Right cardiac atrium (tissue), 5 donors: ENCODE data around the gene SCAF11. TPM values are rescaled to one million over a fixed set of nuclear protein-coding genes. Genes with fewer than 3 reads are reported as not detected.

Experiments used
- ATAC-seq, 2 donors: fragments of 200-7000 bp; cut with Tn5 transposase; one replicate each; pipeline versions ENCODE4 v1.8.0 to v1.9.1; 2020; ENCODE audit warnings: moderate library complexity in 2 of 2, mild to moderate bottlenecking in 1 of 2
- DNase-seq, 3 donors: peaks; one replicate each; pipeline ENCODE4 v3.0.0-alpha.2; 2020
- H3K27ac ChIP-seq: one replicate; pipeline ENCODE4 v1.5.1; 2013; ENCODE audit warnings: mild to moderate bottlenecking, low read length, control low read depth, moderate library complexity
- H3K27me3 ChIP-seq: one replicate; pipeline ENCODE4 v1.6.1; 2013; ENCODE audit not compliant: control insufficient read depth, insufficient read depth
- H3K4me1 ChIP-seq: one replicate; pipeline ENCODE4 v1.6.1; 2013; ENCODE audit warnings: low read length; ENCODE audit not compliant: control insufficient read depth, insufficient read depth
- H3K4me3 ChIP-seq: one replicate; pipeline ENCODE4 v1.5.1; 2013; ENCODE audit warnings: low read length, control low read depth
- H3K9me3 ChIP-seq: one replicate; pipeline ENCODE4 v1.6.1; 2013; ENCODE audit warnings: low read length; ENCODE audit not compliant: control insufficient read depth
- WGBS: extraction: QIAGEN DNeasy Blood & Tissue Kit; methylation state at CpG from one replicate; pipeline ENCODE4 v1.1.7; 2013; 5-methylcytosine and 5-hydroxymethylcytosine counted together
- intact Hi-C, 4 donors: fragments of 100-400 bp; cut with DNase I; formaldehyde crosslinking; loops; one replicate each; pipeline versions ENCODE4 v1.11.0 to v1.14.0; 2022 to 2023
- polyA plus RNA-seq: library from polyadenylated mRNA; stranded (reverse); fragments of 200-250 nt; gene quantifications from one replicate; pipeline ENCODE4 v1.2.3, GENCODE V29; 2013
- total RNA-seq, 4 donors: library from RNA; stranded (reverse); fragmentation: NEBNext Ultra II Directional; extraction: Animal tissue kit (Norgen Biotek cat#: 25700); gene quantifications; one replicate each; pipeline ENCODE4 v1.2.1, GENCODE V29; 2021
- donor health status: healthy with polysubstance abuse.
- donor health status: DM: no; HTN: yes; CAD: no.
- donor health status: DM: no; HTN: no; CAD: no.
- donor health status: DM: no; HTN: yes; CAD: no; lungs with severe emphysema.
- donor health status: DM: yes; HTN: yes; CAD: no.

The SCAF11 gene
- total and polyA plus RNA-seq, 5 donors = 23.5 to 93.7 (median 82.3) TPM

DNA sequence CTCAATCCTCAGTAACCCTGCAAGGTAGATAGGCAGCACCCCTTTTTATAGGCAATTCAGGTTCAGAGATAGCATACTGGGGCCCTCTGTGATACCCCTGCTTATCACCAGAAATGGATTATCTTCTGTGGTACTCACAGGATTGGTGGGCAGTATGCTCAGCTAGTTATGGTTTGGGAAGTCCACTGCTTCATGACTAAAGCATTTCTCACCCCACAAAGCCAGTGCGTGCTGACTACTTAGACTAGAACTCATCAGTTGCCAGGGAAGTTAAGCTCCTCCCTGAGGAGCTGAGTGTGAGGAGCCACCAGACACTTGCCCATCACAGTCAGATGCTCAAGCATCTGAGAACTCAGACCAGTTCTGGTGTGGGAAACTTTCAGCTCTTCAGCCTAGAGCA, 76.3 kb downstream of the SCAF11 start:
- Histone ChIP-seq H3K27ac (no peak overlapping the region), H3K27me3 (no peaks in the 10 kb centered on the region), H3K9me3 (no peaks in the 10 kb centered on the region), H3K4me3 (no peak overlapping the region), H3K4me1 (no peaks in the 10 kb centered on the region)
- intact Hi-C loops = no loop called here
- 38% methylated on average over 1 of the region's 1 CpG for WGBS
- DNase-seq = no peak
- peak; percentile 26 to 45 for ATAC-seq

DNA sequence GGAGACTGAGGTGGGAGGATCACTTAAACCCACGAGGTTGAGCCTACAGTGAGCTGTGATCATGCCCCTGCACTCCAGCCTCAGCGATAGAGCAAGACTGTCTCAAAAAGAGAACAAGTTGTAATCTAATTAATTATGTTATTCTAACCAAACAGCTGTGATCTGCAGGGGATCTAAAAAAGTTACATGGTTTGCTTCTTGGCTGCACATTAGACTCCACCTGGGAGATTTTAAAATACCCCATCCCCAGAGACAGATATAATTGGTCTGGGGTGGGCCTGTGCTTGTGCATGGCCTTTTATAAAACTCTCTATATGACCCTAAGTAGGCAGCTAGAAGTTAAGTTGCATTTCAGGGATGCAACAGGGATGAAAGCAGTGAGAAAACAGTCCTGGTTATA, 76.7 kb downstream of the SCAF11 start:
- DNase-seq = no peak
- intact Hi-C loops = no loop called here
- Histone ChIP-seq H3K27me3 (no peaks in the 10 kb centered on the region), H3K27ac (no peak overlapping the region), H3K9me3 (no peaks in the 10 kb centered on the region), H3K4me1 (no peaks in the 10 kb centered on the region), H3K4me3 (no peak overlapping the region)
- no peak for ATAC-seq
- 65% methylated on average over 2 of the region's 2 CpGs for WGBS

GRCh38 chr12:45912774-45913173, 77.6 kb downstream of the SCAF11 start:
- H3K9me3 ChIP-seq = no peaks in the 10 kb centered on the region
- H3K27ac ChIP-seq = no peak overlapping the region
- ATAC-seq (no peak), DNase-seq (no peak)
- WGBS = 58% methylated on average over 3 of the region's 3 CpGs
- H3K4me3 ChIP-seq = no peak overlapping the region
- no peaks in the 10 kb centered on the region for H3K27me3 ChIP-seq
- intact Hi-C loops = no loop called here
- H3K4me1 ChIP-seq = no peaks in the 10 kb centered on the region

DNA sequence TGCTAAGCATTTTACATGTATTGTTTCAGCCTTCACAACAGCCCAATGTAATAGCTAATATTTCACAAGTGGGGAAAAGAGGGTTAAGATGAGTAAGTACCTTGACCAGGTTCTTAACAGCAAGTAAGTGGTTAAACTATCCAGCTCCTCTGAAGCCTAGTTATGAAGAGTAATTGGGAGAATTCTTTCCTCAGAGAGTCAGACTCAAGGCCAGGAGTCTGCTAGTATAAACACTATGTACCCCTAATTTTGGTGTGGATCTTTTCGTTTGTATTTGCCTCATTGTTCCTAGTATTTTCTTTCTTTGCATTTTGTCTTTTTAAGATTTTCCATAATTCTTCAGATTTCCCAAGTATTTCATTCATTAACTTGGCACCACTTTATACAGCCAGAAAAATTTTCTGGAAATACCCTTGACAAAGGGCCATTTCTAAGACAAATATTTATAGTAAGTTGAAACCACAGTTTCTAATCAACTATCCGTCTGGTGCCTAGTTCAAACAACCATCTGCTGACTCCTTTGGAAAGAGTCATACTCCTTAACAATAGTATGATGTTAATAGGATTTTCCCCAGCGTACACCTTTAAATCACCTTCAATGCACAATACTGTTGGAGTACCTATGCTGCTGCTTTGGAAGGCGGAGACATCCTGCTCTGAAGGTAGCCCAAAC, 81.2 kb downstream of the SCAF11 start:
- Histone ChIP-seq H3K4me1 (no peaks in the 10 kb centered on the region), H3K27me3 (no peaks in the 10 kb centered on the region), H3K27ac (no peak overlapping the region), H3K4me3 (no peak overlapping the region), H3K9me3 (no peaks in the 10 kb centered on the region)
- no peak for ATAC-seq
- intact Hi-C loops = no loop called here
- DNase-seq = no peak
- 64% methylated on average over 4 of the region's 4 CpGs for WGBS

- Histone ChIP-seq H3K4me3 (no peak overlapping the region), H3K4me1 (no peaks in the 10 kb centered on the region), H3K27me3 (no peaks in the 10 kb centered on the region), H3K27ac (no peak overlapping the region), H3K9me3 (no peaks in the 10 kb centered on the region)
- ATAC-seq (no peak), DNase-seq (no peak)
- intact Hi-C loops = no loop called here
- WGBS = 82% methylated on average over 4 of the region's 4 CpGs
Measured at GRCh38 chr12:45907955-45908354, 82.4 kb downstream of the SCAF11 start.

DNA sequence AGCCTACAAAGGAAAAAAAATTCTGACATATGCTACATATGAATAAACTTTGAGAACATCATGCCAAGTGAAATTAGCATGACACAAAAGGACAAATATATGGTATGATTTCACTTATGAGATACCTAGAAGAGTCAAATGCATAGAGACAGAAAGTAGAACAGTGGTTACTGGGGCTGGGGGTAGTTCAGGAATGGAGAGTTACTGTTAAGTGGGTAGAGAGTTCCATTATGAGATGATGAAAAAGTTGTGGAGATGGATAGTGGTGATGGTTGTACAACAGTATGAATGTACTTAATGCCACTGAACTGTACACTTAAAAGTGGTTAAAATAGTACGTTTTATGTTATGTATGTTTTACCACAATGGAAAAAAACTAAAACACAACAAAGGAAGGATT, 92.3 kb downstream of the SCAF11 start:
- no peaks in the 10 kb centered on the region for H3K4me1 ChIP-seq
- H3K27me3 ChIP-seq = no peaks in the 10 kb centered on the region
- intact Hi-C loops = no loop called here
- DNase-seq (no peak), ATAC-seq (no peak)
- H3K9me3 ChIP-seq = no peaks in the 10 kb centered on the region
- no peak overlapping the region for H3K4me3 ChIP-seq
- WGBS = 95% methylated on average over 1 of the region's 1 CpG
- no peak overlapping the region for H3K27ac ChIP-seq

DNA sequence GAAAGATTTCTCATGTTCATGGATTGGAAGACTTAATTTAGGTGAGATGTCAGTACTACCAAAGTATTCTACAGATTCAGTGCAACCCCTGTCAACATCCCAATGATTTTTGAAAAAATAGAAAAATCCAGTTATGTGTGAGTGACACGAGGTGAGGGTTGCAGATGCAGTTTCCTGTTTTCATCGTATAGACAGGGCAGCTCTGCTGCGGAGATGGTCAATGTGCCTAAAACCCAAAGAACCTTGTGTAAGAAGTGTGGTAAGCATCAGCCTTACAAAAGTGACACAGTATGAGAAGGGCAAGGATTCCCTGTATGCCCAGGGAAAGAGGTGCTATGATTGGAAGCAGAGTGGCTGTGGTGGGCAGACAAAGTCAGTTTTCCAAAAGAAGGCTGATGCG, 94.4 kb downstream of the SCAF11 start:
- no peaks in the 10 kb centered on the region for H3K27me3 ChIP-seq
- WGBS = 87% methylated on average over 4 of the region's 4 CpGs
- H3K27ac ChIP-seq = no peak overlapping the region
- DNase-seq (no peak), ATAC-seq (no peak)
- no peaks in the 10 kb centered on the region for H3K4me1 ChIP-seq
- intact Hi-C loops = no loop called here
- no peaks in the 10 kb centered on the region for H3K9me3 ChIP-seq
- no peak overlapping the region for H3K4me3 ChIP-seq

GRCh38 chr12:45893240-45893639, 97.1 kb downstream of the SCAF11 start:
- Histone ChIP-seq H3K27me3 (no peaks in the 10 kb centered on the region), H3K4me3 (no peak overlapping the region), H3K27ac (no peak overlapping the region), H3K4me1 (no peaks in the 10 kb centered on the region), H3K9me3 (no peaks in the 10 kb centered on the region)
- no peak for DNase-seq
- intact Hi-C loops = no loop called here
- WGBS = 66% methylated on average over 4 of the region's 4 CpGs
- no peak for ATAC-seq

- H3K4me3 ChIP-seq = no peak overlapping the region
- H3K4me1 ChIP-seq = no peaks in the 10 kb centered on the region
- no peak for DNase-seq
- H3K9me3 ChIP-seq = no peaks in the 10 kb centered on the region
- WGBS = 79% methylated on average over 2 of the region's 2 CpGs
- no peak overlapping the region for H3K27ac ChIP-seq
- H3K27me3 ChIP-seq = no peaks in the 10 kb centered on the region
- intact Hi-C loops = no loop called here
- no peak for ATAC-seq
Measured at GRCh38 chr12:45890276-45890675, 100.1 kb downstream of the SCAF11 start.

GRCh38 chr12:45887544-45887943, 102.8 kb downstream of the SCAF11 start:
- ATAC-seq = peak in 1 of 2 donors; percentile 44
- Histone ChIP-seq H3K9me3 (no peaks in the 10 kb centered on the region), H3K27ac (no peak overlapping the region), H3K4me1 (no peaks in the 10 kb centered on the region), H3K27me3 (no peaks in the 10 kb centered on the region), H3K4me3 (no peak overlapping the region)
- intact Hi-C loops = no loop called here
- no peak for DNase-seq
- 77% methylated on average over 5 of the region's 5 CpGs for WGBS

GRCh38 chr12:45886685-45887084, 103.7 kb downstream of the SCAF11 start:
- ATAC-seq (no peak), DNase-seq (no peak)
- intact Hi-C loops = no loop called here
- Histone ChIP-seq H3K9me3 (no peaks in the 10 kb centered on the region), H3K27ac (no peak overlapping the region), H3K4me1 (no peaks in the 10 kb centered on the region), H3K4me3 (no peak overlapping the region), H3K27me3 (no peaks in the 10 kb centered on the region)
- WGBS = 100% methylated on average over 1 of the region's 1 CpG

DNA sequence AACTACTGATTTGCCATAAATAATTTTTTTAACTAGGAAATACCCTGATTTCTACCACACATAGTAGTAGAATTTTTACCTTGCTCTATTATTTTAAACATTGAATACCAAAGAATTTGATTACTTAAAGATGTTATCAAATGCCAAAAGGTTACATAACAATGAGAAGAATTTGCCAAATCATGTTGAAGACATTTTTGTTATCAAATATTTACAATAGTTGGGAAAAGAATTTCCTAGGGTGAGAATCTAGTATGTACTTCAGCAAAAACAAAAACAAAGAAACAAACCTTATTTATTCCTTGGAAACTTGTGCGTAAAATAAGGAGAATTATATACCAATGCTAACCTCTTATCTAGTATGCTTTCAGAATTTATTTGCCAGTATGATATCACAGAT, 107.2 kb downstream of the SCAF11 start:
- ATAC-seq = no peak
- no peak overlapping the region for H3K4me3 ChIP-seq
- peaks cover 4% of the 10 kb centered on the region for H3K4me1 ChIP-seq
- DNase-seq = no peak
- H3K27ac ChIP-seq = no peak overlapping the region
- H3K27me3 ChIP-seq = no peaks in the 10 kb centered on the region
- no peaks in the 10 kb centered on the region for H3K9me3 ChIP-seq
- intact Hi-C loops = no loop called here
- 99% methylated on average over 1 of the region's 1 CpG for WGBS
